Measurements from ENCODE around the gene HAO1.

The HAO1 gene

GRCh38 chr20:7930343-7930742 lies 9.9 kb downstream of the HAO1 start:
- no peak for DNase-seq (ENCODE audit: low read depth in 1 of 2, low spot score in 1 of 2)

DNA sequence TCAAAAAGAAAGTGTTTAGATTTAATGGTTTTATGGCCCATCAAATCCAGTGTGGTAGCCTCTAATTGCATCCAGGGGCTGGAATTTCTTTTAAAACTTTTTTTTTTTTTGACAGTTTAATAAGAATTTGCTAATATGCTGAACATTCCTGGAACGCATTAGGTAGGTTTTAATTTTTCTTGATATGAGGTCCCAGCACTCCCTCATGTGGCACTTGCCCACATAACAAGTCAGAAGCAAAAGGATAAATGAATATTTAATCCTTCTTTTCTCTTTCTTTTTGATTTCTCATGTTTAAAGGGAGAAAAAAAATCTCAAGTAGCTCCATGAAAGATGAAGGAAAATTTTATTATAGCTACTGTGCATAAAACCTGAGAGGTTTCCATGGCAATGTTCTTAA lies 13.5 kb downstream of the HAO1 start:
- no peak for DNase-seq (ENCODE audit: low read depth in 1 of 2, low spot score in 1 of 2)

DNA sequence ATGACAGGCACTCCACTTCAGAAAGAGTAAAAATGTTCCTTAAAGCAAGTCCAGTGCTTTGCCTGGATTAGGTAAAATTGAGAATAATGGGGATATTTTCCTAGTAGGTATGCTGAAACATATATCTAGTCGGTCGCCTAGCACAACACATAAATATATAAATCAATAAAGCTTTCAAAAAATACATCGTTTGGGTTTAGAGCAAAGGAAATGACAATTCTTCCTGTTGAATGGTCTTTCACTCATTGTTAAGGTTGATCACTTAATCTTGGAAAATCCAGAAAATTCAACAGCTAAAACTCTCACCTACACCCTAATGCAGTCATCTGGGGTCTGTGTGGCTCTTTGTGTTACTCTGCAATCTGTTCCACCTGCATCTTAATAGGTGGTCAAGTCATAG lies 13.9 kb downstream of the HAO1 start:
- DNase-seq (ENCODE audit: low read depth in 1 of 2, low spot score in 1 of 2), result no peak

- DNase-seq (ENCODE audit: low read depth in 1 of 2, low spot score in 1 of 2), result no peak
Observed at GRCh38 chr20:7924692-7925091, 15.6 kb downstream of the HAO1 start.

DNA sequence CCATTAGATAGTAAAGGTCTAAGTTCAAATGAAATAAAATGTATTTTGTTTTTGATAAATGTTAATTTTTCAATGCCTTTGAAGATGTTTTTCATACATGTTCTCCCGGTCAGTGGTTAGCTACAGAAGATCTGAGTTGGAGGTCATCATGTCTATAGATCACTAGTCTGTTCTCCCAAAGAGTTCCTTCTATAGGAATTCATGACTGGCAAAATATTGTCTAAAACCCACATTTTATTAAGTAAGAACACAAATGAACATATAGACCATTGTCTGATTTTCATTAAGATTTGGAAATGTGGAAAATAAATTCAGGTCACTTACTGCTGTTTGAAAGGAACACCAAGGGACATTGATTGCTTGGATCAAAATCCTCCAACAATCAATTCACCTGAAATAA lies 23.6 kb downstream of the HAO1 start:
- no peak for DNase-seq (ENCODE audit: low read depth in 1 of 2, low spot score in 1 of 2)

DNA sequence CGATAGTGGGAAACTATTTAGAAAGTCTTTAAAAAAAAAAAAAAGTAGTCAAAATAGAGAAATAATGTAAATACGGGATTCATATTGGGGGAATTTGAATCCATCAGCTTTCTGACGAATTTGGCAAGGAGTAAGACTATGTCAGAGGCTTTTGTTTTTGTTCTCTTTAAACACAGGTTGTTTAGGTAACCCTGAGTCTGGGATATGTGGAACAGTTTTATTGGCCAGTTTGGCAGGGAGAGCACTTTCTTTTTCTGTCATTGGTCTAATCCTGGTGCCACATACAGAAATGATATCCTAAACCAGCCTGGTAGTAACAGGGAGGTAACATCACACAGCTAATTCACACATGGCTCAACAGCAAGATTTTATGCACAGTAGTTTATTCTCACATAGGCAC lies 27.7 kb downstream of the HAO1 start:
- DNase-seq (ENCODE audit: low read depth in 1 of 2, low spot score in 1 of 2), result no peak

GRCh38 chr20:7911586-7912330 lies 28.5 kb downstream of the HAO1 start:
- DNase-seq (ENCODE audit: low read depth in 1 of 2, low spot score in 1 of 2), result no peak

GRCh38 chr20:7908905-7909304 lies 31.4 kb downstream of the HAO1 start:
- DNase-seq (ENCODE audit: low read depth in 1 of 2, low spot score in 1 of 2), result no peak

DNA sequence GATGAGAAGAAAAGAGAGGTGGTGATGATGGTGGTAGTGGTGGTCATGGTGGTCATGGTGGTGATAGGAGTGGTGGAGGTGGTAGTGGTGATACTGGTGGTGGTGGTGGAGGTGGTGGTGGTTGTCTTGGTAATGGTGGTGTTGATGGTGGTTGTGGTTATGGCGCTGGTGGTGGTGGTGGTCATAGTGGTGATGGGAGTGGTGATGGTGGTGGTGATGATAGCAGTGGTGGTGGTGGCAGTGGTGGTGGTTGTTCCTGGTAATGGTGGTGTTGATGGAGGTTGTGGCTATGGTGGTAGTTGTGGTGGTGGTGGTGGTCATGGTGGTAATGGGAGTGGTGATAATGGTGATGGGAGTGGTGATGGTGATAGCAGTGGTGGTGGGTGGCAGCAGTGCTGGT lies 36.8 kb downstream of the HAO1 start:
- no peak for DNase-seq (ENCODE audit: low read depth in 1 of 2, low spot score in 1 of 2)

- DNase-seq (ENCODE audit: low read depth in 1 of 2, low spot score in 1 of 2), result no peak
Observed at GRCh38 chr20:7902879-7903278, 37.4 kb downstream of the HAO1 start.

DNA sequence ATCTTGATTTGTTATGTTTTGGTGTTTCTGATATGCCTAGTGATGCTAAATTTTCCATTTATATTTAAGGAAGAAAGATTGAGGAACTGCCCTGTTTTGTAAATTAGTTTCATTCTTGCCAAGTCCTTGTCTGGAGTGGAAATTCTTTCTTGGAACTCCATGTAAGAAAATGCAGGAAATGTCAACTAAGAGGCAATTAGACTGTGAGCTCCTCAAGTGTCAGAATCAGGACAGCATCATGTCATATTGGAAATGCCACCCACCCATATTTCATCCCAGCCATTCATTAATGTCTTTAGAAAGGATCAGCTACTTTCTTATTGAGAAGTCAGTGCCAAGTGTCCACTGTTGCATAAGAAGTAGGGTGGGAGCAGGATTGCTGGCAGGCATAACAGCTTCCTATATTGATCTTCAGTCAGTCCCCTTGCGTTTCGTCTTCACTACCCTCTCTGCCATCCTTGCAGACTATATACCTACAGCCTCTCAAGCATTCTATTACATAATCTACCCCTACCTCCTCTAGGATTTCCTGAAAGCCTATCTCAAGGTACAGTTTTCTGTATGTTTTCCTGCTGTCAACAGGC lies 42.4 kb downstream of the HAO1 start:
- no peak for DNase-seq (ENCODE audit: low read depth in 1 of 2, low spot score in 1 of 2)

- no peak for DNase-seq (ENCODE audit: low read depth in 1 of 2, low spot score in 1 of 2)
Observed at GRCh38 chr20:7893014-7893730, 47.1 kb downstream of the HAO1 start.

DNA sequence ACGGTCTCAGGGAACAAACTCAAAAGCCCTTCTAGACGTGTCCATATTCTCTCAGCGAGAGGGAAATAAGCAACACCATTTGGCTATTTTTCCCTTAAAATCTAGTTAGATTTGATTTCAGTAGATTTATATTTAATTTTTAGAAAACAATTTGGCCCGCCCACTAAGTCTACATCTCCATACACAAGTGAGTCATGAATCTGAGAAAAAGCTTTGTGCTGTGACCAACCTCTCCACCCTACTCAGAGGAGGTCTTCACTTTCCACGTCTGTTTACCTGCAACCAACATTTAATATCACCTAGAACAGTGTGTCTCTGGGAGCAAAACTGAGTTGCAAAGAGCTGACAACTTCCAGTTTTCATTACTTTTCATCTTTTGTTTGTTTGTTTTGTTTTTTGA lies 48.6 kb downstream of the HAO1 start:
- DNase-seq (ENCODE audit: low read depth in 1 of 2, low spot score in 1 of 2), result no peak

GRCh38 chr20:7889736-7890135 lies 50.5 kb downstream of the HAO1 start:
- no peak for DNase-seq (ENCODE audit: low read depth in 1 of 2, low spot score in 1 of 2)

- DNase-seq (ENCODE audit: low read depth in 1 of 2, low spot score in 1 of 2), result no peak
Observed at GRCh38 chr20:7883741-7884140, 56.5 kb downstream of the HAO1 start.

DNA sequence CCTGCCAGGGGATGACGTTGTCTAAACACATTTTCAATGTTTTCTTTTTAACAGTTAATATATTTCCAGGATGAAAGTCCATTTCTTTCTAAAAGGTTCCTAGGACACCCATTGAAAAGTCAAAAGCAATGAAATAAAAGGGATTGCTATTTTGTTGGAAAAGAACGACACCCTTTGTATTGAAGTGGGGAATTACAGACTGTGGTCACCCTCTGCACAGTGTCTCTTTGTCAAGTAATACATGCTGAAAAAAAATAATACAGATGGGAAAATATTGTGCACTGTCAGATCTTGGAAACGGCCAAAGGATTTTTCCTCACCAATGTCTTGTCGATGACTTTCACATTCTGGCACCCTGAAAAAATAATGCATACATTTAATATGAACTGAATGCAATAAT lies 56.9 kb downstream of the HAO1 start:
- DNase-seq (ENCODE audit: low read depth in 1 of 2, low spot score in 1 of 2), result no peak

- DNase-seq (ENCODE audit: low read depth in 1 of 2, low spot score in 1 of 2), result no peak
Observed at GRCh38 chr20:7882076-7882475, 58.2 kb downstream of the HAO1 start.

GRCh38 chr20:7881551-7881950 lies 58.7 kb downstream of the HAO1 start:
- DNase-seq (ENCODE audit: low read depth in 1 of 2, low spot score in 1 of 2), result no peak

DNA sequence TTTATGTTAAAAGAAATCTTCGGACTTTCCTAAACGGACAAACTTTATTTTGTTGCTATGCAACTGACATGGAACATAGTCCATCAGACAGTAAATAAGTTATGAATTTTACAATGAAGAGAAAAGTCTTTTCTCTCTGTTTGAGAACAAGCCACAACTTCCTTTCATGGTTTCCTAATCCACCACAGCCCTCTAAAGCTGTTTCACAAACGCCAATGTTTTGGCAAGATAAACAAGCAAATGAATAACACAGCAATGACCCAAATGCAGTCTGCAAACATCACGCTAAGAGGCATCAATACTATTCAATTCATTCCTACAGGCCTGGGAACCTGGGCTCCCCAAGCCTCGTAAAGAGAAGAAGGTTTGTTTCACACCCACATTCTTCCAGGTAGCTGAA lies 60.4 kb downstream of the HAO1 start:
- DNase-seq (ENCODE audit: low read depth in 1 of 2, low spot score in 1 of 2), result no peak

DNA sequence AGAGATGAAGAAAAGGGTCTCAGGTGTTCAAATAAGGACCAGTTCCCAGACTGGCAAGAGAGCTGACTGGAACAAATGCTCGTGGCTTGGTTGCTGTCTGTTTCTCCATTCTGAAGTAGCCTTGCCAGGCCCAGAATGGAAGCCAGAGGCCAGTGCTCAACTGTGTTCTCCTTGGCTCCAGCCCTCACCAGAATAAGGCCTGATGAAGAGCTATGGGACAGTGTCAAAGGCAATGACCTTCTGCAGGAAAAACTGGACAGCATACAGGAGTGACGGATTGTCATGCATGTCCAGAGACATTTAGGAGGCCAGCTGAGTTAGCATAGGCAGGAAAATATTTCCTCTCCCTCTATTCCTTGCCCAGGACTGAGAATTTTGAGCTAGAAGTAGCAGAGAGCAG lies 72.2 kb downstream of the HAO1 start:
- DNase-seq (ENCODE audit: low read depth in 1 of 2, low spot score in 1 of 2), result no peak

GRCh38 chr20:7866285-7866684 lies 74.0 kb downstream of the HAO1 start:
- DNase-seq (ENCODE audit: low read depth in 1 of 2, low spot score in 1 of 2), result no peak

DNA sequence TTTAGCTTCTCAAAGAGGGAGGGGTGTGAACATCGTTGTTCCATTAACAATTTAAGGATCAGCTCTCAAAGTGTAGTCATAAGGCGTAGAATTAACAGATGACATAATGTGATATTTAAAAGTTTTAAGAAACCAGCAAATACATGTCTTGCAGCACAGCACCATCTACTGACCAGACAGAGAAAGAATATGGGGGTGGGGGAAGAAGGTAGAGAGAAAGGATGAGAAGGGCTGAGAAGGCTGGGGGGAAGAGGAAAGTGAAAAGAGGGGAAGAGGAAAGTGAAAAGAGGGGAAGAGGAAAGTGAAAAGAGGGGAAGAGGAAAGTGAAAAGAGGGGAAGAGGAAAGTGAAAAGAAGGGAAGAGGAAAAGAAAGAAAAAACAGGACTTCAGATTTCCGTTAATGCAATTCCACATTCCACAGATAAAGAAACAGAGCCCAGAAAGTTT lies 80.9 kb downstream of the HAO1 start:
- no peak for DNase-seq (ENCODE audit: low read depth in 1 of 2, low spot score in 1 of 2)

All from activated T-helper 1 cell treated with anti-CD3 and anti-CD28 coated beads, Interleukin-2, amount 50 U/mL, for 16 hours (primary cell).